H1 (cell line): ENCODE data around the gene SLC27A1. TPM values are rescaled to one million over a fixed set of nuclear protein-coding genes. Genes with fewer than 3 reads are reported as not detected.
A peak's percentile ranks its signal among the peaks of the same experiment; 100 is the strongest.

ENCODE experiments used
- CTCF ChIA-PET: fragments of 300-600 bp; sonication (Branson Sonifier 250); formaldehyde crosslinking; loops from one replicate; lab custom pipeline; 2021; ENCODE audit not compliant: partially characterized antibody; lab: Charles Lee
- POLR2A ChIA-PET: fragments of 300-600 bp; sonication (Branson Sonifier 250); formaldehyde crosslinking; loops from one replicate; lab custom pipeline; 2021; ENCODE audit warnings: inconsistent platforms; ENCODE audit not compliant: partially characterized antibody; lab: Charles Lee
- DNase-seq, 2 experiments: peaks; one replicate each; pipeline versions ENCODE4 v3.0.0 to v3.0.0-alpha.2; 2010 to 2022; ENCODE audit warnings: low spot score in 2 of 2, low read depth in 1 of 2, mixed read lengths in 1 of 2
- FAIRE-seq: peaks from 2 replicates; lab custom pipeline; 2011; peaks lifted over from hg19 to GRCh38; lab: Jason Lieb, UNC
- H2AFZ ChIP-seq: 2 replicates; pipeline ENCODE4 v1.8.1; 2012; ENCODE audit warnings: low read length, inconsistent platforms
- H2AK5ac ChIP-seq: 2 replicates; pipeline ENCODE4 v1.6.1; 2013; ENCODE audit warnings: low read depth, low read length
- H2BK120ac ChIP-seq: replicated peaks from 2 replicates; pipeline ENCODE3; 2013; ENCODE audit warnings: low read depth, low read length, inconsistent platforms
- H2BK12ac ChIP-seq: 2 replicates; pipeline ENCODE4 v1.6.1; 2013; ENCODE audit warnings: low read depth, low read length
- H2BK15ac ChIP-seq: 2 replicates; pipeline ENCODE4 v1.6.1; 2013; ENCODE audit warnings: low read length
- H2BK20ac ChIP-seq: 2 replicates; pipeline ENCODE4 v1.6.1; 2013; ENCODE audit warnings: low read length
- H2BK5ac ChIP-seq: 2 replicates; pipeline ENCODE4 v1.6.1; 2013; ENCODE audit warnings: low read depth, low read length
- H3K14ac ChIP-seq: 2 replicates; pipeline ENCODE4 v1.6.1; 2013; ENCODE audit warnings: inconsistent platforms; ENCODE audit not compliant: insufficient read length
- H3K18ac ChIP-seq: 2 replicates; pipeline ENCODE4 v1.6.1; 2013; ENCODE audit warnings: low read length; ENCODE audit errors: extremely low read depth
- H3K23ac ChIP-seq: 2 replicates; pipeline ENCODE4 v1.6.1; 2013; ENCODE audit warnings: inconsistent platforms; ENCODE audit not compliant: insufficient read length
- H3K23me2 ChIP-seq: 2 replicates; pipeline ENCODE4 v1.6.1; 2013; ENCODE audit warnings: low read depth, low read length
- H3K27ac ChIP-seq: 2 replicates; pipeline ENCODE4 v1.6.1; 2011; ENCODE audit warnings: low read depth, low read length, inconsistent platforms
- H3K27me3 ChIP-seq, 4 experiments: replicated peaks in 1 of 4; 1 replicate in 1 of 4; 2 replicates in 3 of 4; pipeline versions ENCODE4 v1.6.1 to v1.8.1; 2011 to 2013; ENCODE audit warnings: low read length in 3 of 4, mild to moderate bottlenecking in 3 of 4, inconsistent platforms in 2 of 4, mixed read lengths in 2 of 4, moderate library complexity in 1 of 4; ENCODE audit not compliant: control insufficient read depth in 3 of 4, insufficient read depth in 3 of 4; ENCODE audit errors: extremely low read depth in 1 of 4
- H3K36me3 ChIP-seq, 4 experiments: 2 replicates each; pipeline versions ENCODE4 v1.6.1 to v1.8.1; 2011 to 2013; ENCODE audit warnings: mild to moderate bottlenecking in 4 of 4, low read length in 3 of 4, moderate library complexity in 2 of 4, control low read depth in 1 of 4, inconsistent platforms in 1 of 4; ENCODE audit not compliant: insufficient read depth in 4 of 4, control insufficient read depth in 2 of 4
- H3K4ac ChIP-seq: replicated peaks from 2 replicates; pipeline ENCODE3; 2013; ENCODE audit warnings: low read length, low read depth, mixed read lengths, inconsistent platforms; ENCODE audit not compliant: insufficient read length
- H3K4me1 ChIP-seq, 4 experiments: replicated peaks in 1 of 4; 1 replicate in 1 of 4; 2 replicates in 3 of 4; pipeline versions ENCODE4 v1.6.1 to v1.8.1; 2011 to 2013; ENCODE audit warnings: low read length in 3 of 4, inconsistent platforms in 2 of 4, mixed read lengths in 1 of 4; ENCODE audit not compliant: insufficient read depth in 4 of 4, control insufficient read depth in 3 of 4
- H3K4me2 ChIP-seq, 2 experiments: 2 replicates each; pipeline versions ENCODE4 v1.6.1 to v1.8.1; 2011 to 2013; ENCODE audit warnings: low read depth in 2 of 2, low read length in 2 of 2, control low read depth in 1 of 2, inconsistent platforms in 1 of 2, mild to moderate bottlenecking in 1 of 2; ENCODE audit not compliant: insufficient read depth in 1 of 2
- H3K4me3 ChIP-seq, 4 experiments: fragments of 200-600, 300-600 bp in 1 of 4; sonication (generic), shearing (Covaris generic), sonication (Bioruptor Twin) in 1 of 4; 2 replicates each; pipeline versions ENCODE4 v1.5.1 to v1.8.1; 2011 to 2016; ENCODE audit warnings: low read length in 4 of 4, low read depth in 3 of 4, control low read depth in 2 of 4, inconsistent platforms in 2 of 4, mild to moderate bottlenecking in 2 of 4, mixed read lengths in 1 of 4, moderate library complexity in 1 of 4; ENCODE audit not compliant: insufficient read depth in 2 of 4; ENCODE audit errors: extremely low read depth in 1 of 4
- H3K56ac ChIP-seq: replicated peaks from 2 replicates; pipeline ENCODE3; 2013; ENCODE audit warnings: low read depth, mild to moderate bottlenecking, mixed read lengths, low read length, inconsistent platforms; ENCODE audit not compliant: insufficient read length
- H3K79me1 ChIP-seq: 2 replicates; pipeline ENCODE4 v1.6.1; 2013; ENCODE audit warnings: low read depth, low read length, control low read depth
- H3K79me2 ChIP-seq, 2 experiments: 2 replicates each; pipeline versions ENCODE4 v1.6.1 to v1.8.1; 2012 to 2013; ENCODE audit warnings: low read length in 2 of 2, mild to moderate bottlenecking in 2 of 2, inconsistent platforms in 1 of 2; ENCODE audit not compliant: insufficient read depth in 2 of 2, control insufficient read depth in 1 of 2
- H3K9ac ChIP-seq, 4 experiments: replicated peaks in 1 of 4; 1 replicate in 1 of 4; 2 replicates in 3 of 4; pipeline versions ENCODE4 v1.6.1 to v1.8.1; 2011 to 2013; ENCODE audit warnings: low read depth in 3 of 4, low read length in 3 of 4, control low read depth in 2 of 4, mild to moderate bottlenecking in 2 of 4, moderate library complexity in 2 of 4, inconsistent platforms in 1 of 4; ENCODE audit errors: extremely low read depth in 1 of 4
- H3K9me3 ChIP-seq, 2 experiments: 2 replicates each; pipeline versions ENCODE4 v1.6.1 to v1.8.1; 2012 to 2013; ENCODE audit warnings: mild to moderate bottlenecking in 2 of 2, moderate library complexity in 2 of 2, control low read depth in 1 of 2, inconsistent platforms in 1 of 2, low read depth in 1 of 2, low read length in 1 of 2, mixed read lengths in 1 of 2; ENCODE audit not compliant: insufficient read depth in 2 of 2
- H4K20me1 ChIP-seq, 2 experiments: replicated peaks in 1 of 2; 2 replicates each; pipeline versions ENCODE3 to v1.8.1; 2011 to 2013; ENCODE audit warnings: inconsistent platforms in 2 of 2, low read length in 2 of 2, mild to moderate bottlenecking in 1 of 2; ENCODE audit not compliant: insufficient read depth in 2 of 2, control insufficient read depth in 1 of 2
- H4K5ac ChIP-seq: 2 replicates; pipeline ENCODE4 v1.6.1; 2013; ENCODE audit warnings: low read length, low read depth, mixed read lengths, inconsistent platforms; ENCODE audit not compliant: insufficient read length
- H4K8ac ChIP-seq: 2 replicates; pipeline ENCODE4 v1.8.0; 2013; ENCODE audit warnings: mild to moderate bottlenecking, moderate library complexity, low read length, inconsistent platforms; ENCODE audit not compliant: insufficient read depth; ENCODE audit errors: extremely low read depth
- H4K91ac ChIP-seq: replicated peaks from 2 replicates; pipeline ENCODE3; 2013; ENCODE audit warnings: low read length, mixed read lengths, inconsistent platforms; ENCODE audit not compliant: insufficient read length
- E2F6 ChIP-seq: IDR thresholded peaks from 2 replicates; pipeline ENCODE4 v1.6.1; 2012; ENCODE audit warnings: inconsistent platforms
- EP300 ChIP-seq, 2 experiments: IDR thresholded peaks; 1 replicate in 1 of 2; 2 replicates in 1 of 2; pipeline ENCODE4 v1.6.1; 2011 to 2012; ENCODE audit warnings: low read depth in 2 of 2, low read length in 2 of 2, mild to moderate bottlenecking in 2 of 2, borderline replicate concordance in 1 of 2, inconsistent platforms in 1 of 2, moderate library complexity in 1 of 2
- JUND ChIP-seq: IDR thresholded peaks from 2 replicates; pipeline ENCODE4 v1.6.1; 2011; ENCODE audit warnings: mild to moderate bottlenecking, improper control_type of control experiment, low read length
- KDM4A ChIP-seq: IDR thresholded peaks from one replicate; pipeline ENCODE4 v1.7.1; 2012; ENCODE audit warnings: low read depth, mild to moderate bottlenecking, moderate library complexity, low read length, inconsistent platforms; ENCODE audit not compliant: severe bottlenecking
- MAFK ChIP-seq: IDR thresholded peaks from 2 replicates; pipeline ENCODE4 v1.6.1; 2012; ENCODE audit warnings: low read depth, mild to moderate bottlenecking, improper control_type of control experiment, low read length
- MAX ChIP-seq: IDR thresholded peaks from 2 replicates; pipeline ENCODE4 v1.6.1; 2012; ENCODE audit warnings: inconsistent platforms
- NANOG ChIP-seq: IDR thresholded peaks from 2 replicates; pipeline ENCODE4 v1.6.1; 2011; ENCODE audit warnings: low read length, low read depth, mild to moderate bottlenecking, inconsistent platforms; ENCODE audit not compliant: insufficient read depth, poor library complexity, severe bottlenecking
- RAD21 ChIP-seq, 2 experiments: IDR thresholded peaks in 1 of 2; conservative IDR thresholded peaks in 1 of 2; 2 replicates each; pipeline ENCODE4 v1.6.1; 2011; ENCODE audit warnings: low read depth in 2 of 2, low read length in 2 of 2, improper control_type of control experiment in 1 of 2, inconsistent platforms in 1 of 2, mild to moderate bottlenecking in 1 of 2, moderate library complexity in 1 of 2
- SIRT6 ChIP-seq: IDR thresholded peaks from one replicate; pipeline ENCODE4 v1.7.1; 2012; ENCODE audit warnings: low read length, inconsistent platforms
- WGBS, 2 experiments: shearing (Covaris generic) in 1 of 2; methylation state at CpG; one replicate each; pipeline versions ENCODE4 v1.1.6 to v1.1.7; 2013 to 2015; ENCODE audit warnings: low lambda C conversion rate in 2 of 2, mixed read lengths in 2 of 2, inconsistent platforms in 1 of 2, low coverage in 1 of 2, missing lambda C conversion rate in 1 of 2; ENCODE audit not compliant: insufficient replicate concordance in 2 of 2, insufficient coverage in 1 of 2, insufficient read length in 1 of 2; ENCODE audit errors: extremely low coverage in 1 of 2, missing lambda C conversion rate in 1 of 2; 5-methylcytosine and 5-hydroxymethylcytosine counted together
- polyA plus RNA-seq, 7 experiments: library from polyadenylated mRNA; depleted of rRNA in 3 of 7; stranded (reverse) in 5 of 7; unstranded in 2 of 7; fragments of >200 nt in 5 of 7; fragments of 200-250 nt in 2 of 7; gene quantifications; 1 replicate in 5 of 7; 2 replicates in 1 of 7; 4 replicates in 1 of 7; pipeline versions ENCODE4 v1.2.1 to v1.2.3, GENCODE V29; 2011 to 2013; ENCODE audit warnings: missing spikeins in 2 of 7, mixed read lengths in 2 of 7
- total RNA-seq: library from RNA; stranded (reverse); fragmentation: NEBNext Ultra II Directional; extraction: Animal tissue kit (Norgen Biotek cat#: 25700); gene quantifications from 2 replicates; pipeline ENCODE4 v1.2.1, GENCODE V29; 2021

SLC27A1 gene
- total and polyA plus RNA-seq, 2 of the 8 experiments (the other 6 are each of a cell fraction or from before 2014, with no cell fraction given): 7.5 to 9.1 TPM

GRCh38 chr19:17471410-17472125 is 1.2 kb downstream of the SLC27A1 start:
- Histone ChIP-seq H3K23ac (no peak overlapping the region), H2AK5ac (no peak overlapping the region), H3K27ac (no peak overlapping the region), H3K56ac (no peak overlapping the region), H4K91ac (no peak overlapping the region), H3K4me1 (peaks cover 0 to 17% (median 8%) of the 10 kb centered on the region in 4 experiments; a peak in 5 of 7 replicates), H2BK15ac (no peak overlapping the region; the same call in 1 of the 2 replicates), H2BK120ac (no peak overlapping the region), H4K8ac (peak overlapping the region; percentile 80), H2AFZ (no peak overlapping the region), H2BK12ac (no peak overlapping the region), H3K4me3 (peak overlapping the region; percentile 58 to 84 (median 66); a peak in 5 of 8 replicates), H2BK5ac (no peak overlapping the region; the same call in 1 of the 2 replicates), H3K4ac (no peak overlapping the region), H3K4me2 (peak overlapping the region; percentile 74 to 91), H4K5ac (no peak overlapping the region), H3K79me2 (no peaks in the 10 kb centered on the region; a peak in 1 of 4 replicates), H3K18ac (no peak overlapping the region), H4K20me1 (no peaks in the 10 kb centered on the region), H3K9ac (no peak overlapping the region), H3K36me3 (no peaks in the 10 kb centered on the region), H3K14ac (no peak overlapping the region), H3K27me3 (peaks cover 0 to 11% (median 5%) of the 10 kb centered on the region in 4 experiments; a peak in 3 of 7 replicates), H3K23me2 (peaks cover 16% of the 10 kb centered on the region; the same call in 1 of the 2 replicates), H3K79me1 (no peaks in the 10 kb centered on the region), H3K9me3 (no peaks in the 10 kb centered on the region), H2BK20ac (no peak overlapping the region)
- FAIRE-seq (no peak), DNase-seq (no peak)
- ChIA-PET CTCF (interaction anchor here (0.8 to 2.6 kb wide), 12 partner anchors 10 to 312 kb away, joined by 3 to 9 read pairs (median 4); partner anchors contain the start of genes NXNL1 and TMEM221), POLR2A (interaction anchor here (0.9 to 2.4 kb wide), 11 partner anchors 9 to 135 kb away, joined by 3 to 11 read pairs (median 3); partner anchors contain the start of genes BST2 and PGLS)
- 62% methylated on average over 12 of the region's 12 CpGs; no CpG with 5 or more reads in 1 of the 2 experiments for WGBS, 2 experiments
- TF ChIP-seq EP300 (IDR thresholded peaks at IDR 0.05; ENCODE audit: borderline replicate concordance in 1 of 2, low read depth in 2 of 2, low read length in 2 of 2) (no peak), JUND (no peak), MAX (peak; percentile 76), NANOG (no peak), E2F6 (peak; percentile 31; the same call in 1 of the 2 replicates), KDM4A (peak; percentile 6), MAFK (no peak), SIRT6 (no peak), RAD21 (IDR thresholded peaks at IDR 0.05 in 1 of 2, conservative IDR thresholded peaks at IDR 0.05 in 1 of 2; ENCODE audit: low read depth in 2 of 2, low read length in 2 of 2) (no peak)
